Breast epithelium (tissue), 3 donors: ENCODE data around the gene UFSP1.

ENCODE experiments used
- POLR2AphosphoS5 ChIP-seq, 3 donors: sonication (generic); formaldehyde crosslinking; IDR thresholded peaks; one replicate each; pipeline ENCODE4 v1.6.1; 2017; ENCODE audit warnings: antibody characterized with exemption in 3 of 3
- TF ChIP-seq, protein P1 (sequence below), 3 donors: fragments of 450-650 bp; IDR thresholded peaks; one replicate each; pipeline ENCODE4 v1.5.1; 2016 to 2017; ENCODE audit warnings: antibody characterized with exemption in 3 of 3, mild to moderate bottlenecking in 3 of 3, moderate library complexity in 3 of 3

DNA sequence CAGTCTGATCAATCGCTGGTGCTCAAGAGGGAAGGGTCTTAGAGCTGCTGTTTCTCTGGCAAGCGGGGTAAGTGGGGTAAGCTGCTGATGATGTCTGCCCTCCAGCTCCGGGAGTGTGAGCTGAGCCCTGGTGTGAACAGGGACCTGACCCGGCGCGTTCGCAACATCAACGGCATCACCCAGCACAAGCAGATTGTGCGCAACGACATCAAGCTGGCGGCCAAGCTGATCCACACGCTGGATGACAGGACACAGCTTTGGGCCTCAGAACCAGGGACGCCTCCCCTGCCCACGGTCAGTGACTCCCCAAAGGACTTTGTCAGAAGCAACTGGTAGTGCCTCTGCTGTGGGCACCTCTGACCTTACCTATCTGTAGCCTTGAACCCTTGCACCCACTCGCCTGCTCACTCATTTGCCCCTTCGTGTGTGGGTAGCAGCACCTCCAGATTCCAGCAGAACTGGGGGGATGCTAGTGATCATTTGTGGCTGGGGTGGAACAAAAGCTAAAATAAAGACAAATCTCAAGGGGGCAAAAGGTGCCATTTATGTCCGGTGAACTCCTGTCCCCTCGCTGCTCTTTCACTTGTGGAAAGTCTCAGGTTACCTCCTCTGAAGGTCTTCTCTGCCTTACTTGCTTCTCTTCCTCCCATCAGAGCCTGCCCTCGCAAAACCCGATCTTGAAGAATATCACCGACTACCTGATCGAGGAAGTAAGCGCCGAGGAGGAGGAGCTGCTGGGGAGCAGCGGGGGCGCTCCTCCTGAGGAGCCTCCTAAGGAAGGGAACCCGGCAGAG is 3.2 kb downstream of the UFSP1 start:
- TF ChIP-seq POLR2AphosphoS5 (IDR thresholded peaks at IDR 0.05) = no peak
- TF ChIP-seq, protein P1, sequence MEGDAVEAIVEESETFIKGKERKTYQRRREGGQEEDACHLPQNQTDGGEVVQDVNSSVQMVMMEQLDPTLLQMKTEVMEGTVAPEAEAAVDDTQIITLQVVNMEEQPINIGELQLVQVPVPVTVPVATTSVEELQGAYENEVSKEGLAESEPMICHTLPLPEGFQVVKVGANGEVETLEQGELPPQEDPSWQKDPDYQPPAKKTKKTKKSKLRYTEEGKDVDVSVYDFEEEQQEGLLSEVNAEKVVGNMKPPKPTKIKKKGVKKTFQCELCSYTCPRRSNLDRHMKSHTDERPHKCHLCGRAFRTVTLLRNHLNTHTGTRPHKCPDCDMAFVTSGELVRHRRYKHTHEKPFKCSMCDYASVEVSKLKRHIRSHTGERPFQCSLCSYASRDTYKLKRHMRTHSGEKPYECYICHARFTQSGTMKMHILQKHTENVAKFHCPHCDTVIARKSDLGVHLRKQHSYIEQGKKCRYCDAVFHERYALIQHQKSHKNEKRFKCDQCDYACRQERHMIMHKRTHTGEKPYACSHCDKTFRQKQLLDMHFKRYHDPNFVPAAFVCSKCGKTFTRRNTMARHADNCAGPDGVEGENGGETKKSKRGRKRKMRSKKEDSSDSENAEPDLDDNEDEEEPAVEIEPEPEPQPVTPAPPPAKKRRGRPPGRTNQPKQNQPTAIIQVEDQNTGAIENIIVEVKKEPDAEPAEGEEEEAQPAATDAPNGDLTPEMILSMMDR (IDR thresholded peaks at IDR 0.05) = no peak
